ENCODE data around the gene GLUD1. TPM values are rescaled to one million over a fixed set of nuclear protein-coding genes. Genes with fewer than 3 reads are reported as not detected.
"Not testable (repeated sequence)": the region's sequence is repeated elsewhere in the genome, so short reads cannot be mapped to it uniquely, and the experiment has no call there.

The GLUD1 gene
- total RNA-seq, 4 donors from 2014 or later, result 114 to 204 (median 130) TPM

DNA sequence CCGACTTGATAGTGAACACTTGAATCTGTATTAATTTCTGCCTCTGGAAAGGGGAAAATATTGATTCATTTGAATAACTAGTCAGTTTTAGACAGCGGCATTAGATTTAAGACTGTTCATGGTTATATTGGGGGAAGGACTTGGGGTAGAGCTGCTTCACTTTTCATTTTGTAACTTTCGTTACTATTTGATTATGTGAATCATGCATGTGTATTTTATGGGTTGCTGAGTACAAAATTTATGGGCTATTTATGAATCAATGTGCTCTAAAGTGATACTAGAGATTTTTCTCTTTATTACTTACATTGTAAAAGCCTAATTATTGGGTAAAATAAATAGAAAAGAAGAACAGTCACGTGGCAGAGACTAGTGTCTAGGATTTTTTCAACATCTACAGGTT is 4.9 kb downstream of the GLUD1 start:
- Histone ChIP-seq H3K27me3 (no peaks in the 10 kb centered on the region), H3K36me3 (peaks cover 0 to 18% (median 0%) of the 10 kb centered on the region in 3 donors), H3K27ac (no peak overlapping the region), H3K4me1 (peaks cover 14 to 51% (median 18%) of the 10 kb centered on the region in 3 donors), H3K9me3 (no peaks in the 10 kb centered on the region), H3K4me3 (no peak overlapping the region)
- no peak for TF ChIP-seq POLR2A (IDR thresholded peaks at IDR 0.05)
- TF ChIP-seq, protein P1, sequence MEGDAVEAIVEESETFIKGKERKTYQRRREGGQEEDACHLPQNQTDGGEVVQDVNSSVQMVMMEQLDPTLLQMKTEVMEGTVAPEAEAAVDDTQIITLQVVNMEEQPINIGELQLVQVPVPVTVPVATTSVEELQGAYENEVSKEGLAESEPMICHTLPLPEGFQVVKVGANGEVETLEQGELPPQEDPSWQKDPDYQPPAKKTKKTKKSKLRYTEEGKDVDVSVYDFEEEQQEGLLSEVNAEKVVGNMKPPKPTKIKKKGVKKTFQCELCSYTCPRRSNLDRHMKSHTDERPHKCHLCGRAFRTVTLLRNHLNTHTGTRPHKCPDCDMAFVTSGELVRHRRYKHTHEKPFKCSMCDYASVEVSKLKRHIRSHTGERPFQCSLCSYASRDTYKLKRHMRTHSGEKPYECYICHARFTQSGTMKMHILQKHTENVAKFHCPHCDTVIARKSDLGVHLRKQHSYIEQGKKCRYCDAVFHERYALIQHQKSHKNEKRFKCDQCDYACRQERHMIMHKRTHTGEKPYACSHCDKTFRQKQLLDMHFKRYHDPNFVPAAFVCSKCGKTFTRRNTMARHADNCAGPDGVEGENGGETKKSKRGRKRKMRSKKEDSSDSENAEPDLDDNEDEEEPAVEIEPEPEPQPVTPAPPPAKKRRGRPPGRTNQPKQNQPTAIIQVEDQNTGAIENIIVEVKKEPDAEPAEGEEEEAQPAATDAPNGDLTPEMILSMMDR (IDR thresholded peaks at IDR 0.05), result no peak
- WGBS, 2 donors, result 84% methylated on average over 4 of the region's 4 CpGs
- intact Hi-C loops (cut with DNase I), result loop anchor here (5.0 kb wide), 1 partner anchor 117 kb away; no protein-coding TSS in a partner anchor
- no peak for DNase-seq

DNA sequence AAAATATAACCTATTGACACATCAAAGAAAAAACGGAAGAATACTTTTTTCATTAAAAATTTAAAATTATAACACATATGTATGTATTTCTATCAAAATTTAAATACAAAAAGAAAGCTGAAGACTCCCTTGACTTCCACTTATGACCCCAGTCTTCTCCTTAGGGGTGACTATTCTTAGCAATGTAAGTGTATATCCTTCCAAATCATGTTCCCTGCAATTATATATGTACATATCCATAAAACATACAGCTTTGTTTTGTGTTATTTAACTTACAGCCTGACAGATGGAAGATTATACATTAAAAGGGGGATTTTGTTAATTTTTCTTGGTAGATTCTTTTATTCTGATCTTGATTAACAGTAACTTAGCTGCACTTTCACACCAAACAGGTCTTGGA is 9.1 kb downstream of the GLUD1 start:
- peak overlapping the region in 1 of 4 donors; percentile 3 for H3K27ac ChIP-seq
- TF ChIP-seq POLR2A (IDR thresholded peaks at IDR 0.05), result no peak
- TF ChIP-seq, protein P1 (IDR thresholded peaks at IDR 0.05), result no peak
- no peak for DNase-seq
- intact Hi-C loops (cut with DNase I), result no loop called here
- H3K4me1 ChIP-seq, result peaks cover 20 to 68% (median 26%) of the 10 kb centered on the region in 3 donors
- H3K27me3 ChIP-seq, result no peaks in the 10 kb centered on the region
- H3K4me3 ChIP-seq, result no peak overlapping the region
- WGBS, 2 donors, result 80 to 89% methylated on average over 1 of the region's 1 CpG
- peaks cover 0 to 18% (median 0%) of the 10 kb centered on the region in 3 donors for H3K36me3 ChIP-seq
- no peaks in the 10 kb centered on the region for H3K9me3 ChIP-seq

DNA sequence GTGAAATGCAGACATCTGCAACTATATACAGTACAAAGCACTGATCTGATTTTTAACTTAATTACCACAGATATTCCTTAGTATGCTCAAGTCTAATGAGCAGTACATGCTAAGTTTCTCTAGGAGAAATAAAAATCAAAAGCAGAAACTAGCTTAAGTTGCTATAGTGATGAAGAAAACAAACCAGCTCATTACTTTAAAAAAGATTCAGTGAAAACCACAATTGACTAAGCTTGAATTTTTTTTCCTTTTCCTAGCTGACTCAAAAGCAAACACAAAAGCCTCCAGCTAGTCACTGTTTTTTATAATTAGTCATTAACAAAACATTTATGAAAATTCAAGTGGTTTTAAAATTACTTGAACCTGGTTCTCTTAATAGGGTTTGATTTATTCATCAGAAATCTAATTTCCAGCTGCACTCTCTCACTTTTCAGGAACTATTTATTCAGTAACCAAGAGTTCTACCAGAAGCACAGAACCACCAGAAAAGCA is 10.3 kb downstream of the GLUD1 start:
- Histone ChIP-seq H3K27ac (peak overlapping the region; percentile 66 to 89 (median 85)), H3K4me1 (peaks cover 20 to 60% (median 24%) of the 10 kb centered on the region in 3 donors), H3K36me3 (peaks cover 0 to 15% (median 0%) of the 10 kb centered on the region in 3 donors)
- H3K27me3 ChIP-seq; DNase-seq; intact Hi-C loops (cut with DNase I); H3K4me3 ChIP-seq; H3K9me3 ChIP-seq: not testable (repeated sequence)

DNA sequence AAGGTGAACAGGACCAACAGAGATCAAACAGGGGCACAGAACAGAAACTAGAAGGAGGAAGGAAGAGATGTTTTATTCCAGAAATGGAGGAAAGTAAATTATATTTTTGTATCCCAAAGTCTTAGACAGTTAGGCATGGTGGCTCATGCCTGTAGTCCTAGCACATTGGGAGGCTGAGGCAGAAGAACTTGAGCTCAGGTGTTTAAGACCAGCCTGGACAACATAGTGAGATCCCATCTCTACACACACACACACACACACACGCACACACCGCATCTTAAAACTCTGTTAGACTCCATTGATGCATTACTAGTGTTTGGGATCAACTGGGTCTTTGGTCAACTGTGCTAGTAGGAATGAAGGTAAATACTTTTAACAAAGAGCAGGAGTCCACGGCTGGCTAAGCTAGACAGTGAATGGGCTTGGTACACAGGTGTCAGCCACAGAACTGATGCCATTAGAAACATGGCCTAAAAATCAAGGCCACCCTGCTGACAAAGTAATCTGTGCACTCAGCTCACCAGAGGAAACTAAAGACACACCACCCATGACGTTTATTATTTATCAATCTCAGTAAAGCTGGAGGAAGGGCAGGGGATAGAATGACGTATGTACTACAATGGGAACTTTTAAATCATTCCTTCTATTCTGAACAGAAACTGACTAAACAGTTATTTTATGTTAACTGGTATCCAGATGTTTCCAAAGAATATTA is 10.9 kb downstream of the GLUD1 start:
- 20 to 32% methylated on average over 4 to 5 of the region's 5 CpGs for WGBS, 2 donors
- H3K9me3 ChIP-seq; H3K4me3 ChIP-seq; H3K27me3 ChIP-seq; DNase-seq; intact Hi-C loops (cut with DNase I): not testable (repeated sequence)
- H3K36me3 ChIP-seq, result peaks cover 0 to 11% (median 0%) of the 10 kb centered on the region in 3 donors
- peaks cover 20 to 57% (median 24%) of the 10 kb centered on the region in 3 donors for H3K4me1 ChIP-seq
- H3K27ac ChIP-seq, result peak overlapping the region; percentile 66 to 89 (median 85)

DNA sequence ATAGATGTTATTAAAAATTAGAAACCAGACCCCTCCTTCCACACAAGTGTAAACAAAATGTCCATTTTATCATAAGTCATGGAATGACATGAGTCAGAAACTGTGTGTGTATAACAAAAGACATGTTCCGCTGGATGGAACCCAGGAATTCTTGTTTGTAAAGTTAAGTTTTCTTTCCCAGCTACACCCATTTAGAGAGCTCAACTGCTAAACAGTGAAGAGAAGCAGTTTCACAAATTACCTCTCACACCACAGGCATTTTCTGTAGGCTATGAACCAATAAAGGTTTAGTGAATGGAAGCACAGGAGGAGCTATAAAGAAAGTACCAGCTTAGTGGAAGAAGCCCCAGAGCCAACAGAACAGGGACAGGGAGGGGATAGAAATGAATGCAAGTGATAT is 12.4 kb downstream of the GLUD1 start:
- 7 to 39% methylated on average over 1 of the region's 1 CpG for WGBS, 2 donors
- intact Hi-C loops (cut with DNase I), result not testable (repeated sequence)

DNA sequence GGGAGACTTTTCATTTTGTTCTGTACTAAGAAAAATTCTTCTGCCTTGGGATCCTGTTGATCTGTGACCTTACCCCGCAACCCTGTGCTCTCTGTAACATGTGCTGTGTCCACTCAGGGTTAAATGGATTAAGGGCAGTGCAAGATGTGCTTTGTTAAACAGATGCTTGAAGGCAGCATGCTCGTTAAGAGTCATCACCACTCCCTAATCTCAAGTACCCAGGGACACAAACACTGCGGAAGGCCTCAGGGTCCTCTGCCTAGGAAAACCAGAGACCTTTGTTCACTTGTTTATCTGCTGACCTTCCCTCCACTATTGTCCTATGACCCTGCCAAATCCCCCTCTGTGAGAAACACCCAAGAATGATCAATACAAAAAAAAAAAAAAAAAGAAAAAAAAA is 13.1 kb downstream of the GLUD1 start:
- H3K4me3 ChIP-seq; DNase-seq; H3K9me3 ChIP-seq; intact Hi-C loops (cut with DNase I); H3K27me3 ChIP-seq; H3K36me3 ChIP-seq: not testable (repeated sequence)
- Histone ChIP-seq H3K4me1 (peaks cover 14 to 67% (median 24%) of the 10 kb centered on the region in 3 donors), H3K27ac (peak overlapping the region; percentile 66 to 89 (median 82))
- no CpG with 5 or more reads among the region's 3 CpGs for WGBS, 2 donors

More for the DNA sequence above, 12.4 kb downstream of the GLUD1 start:
- not testable (repeated sequence) for H3K27me3 ChIP-seq, H3K4me3 ChIP-seq, H3K36me3 ChIP-seq, DNase-seq, H3K9me3 ChIP-seq
- Histone ChIP-seq H3K4me1 (peaks cover 14 to 62% (median 24%) of the 10 kb centered on the region in 3 donors), H3K27ac (peak overlapping the region; percentile 66 to 89 (median 85))
- peak in 2 of 4 donors; percentile 10 to 20 for TF ChIP-seq POLR2A (IDR thresholded peaks at IDR 0.05)

DNA sequence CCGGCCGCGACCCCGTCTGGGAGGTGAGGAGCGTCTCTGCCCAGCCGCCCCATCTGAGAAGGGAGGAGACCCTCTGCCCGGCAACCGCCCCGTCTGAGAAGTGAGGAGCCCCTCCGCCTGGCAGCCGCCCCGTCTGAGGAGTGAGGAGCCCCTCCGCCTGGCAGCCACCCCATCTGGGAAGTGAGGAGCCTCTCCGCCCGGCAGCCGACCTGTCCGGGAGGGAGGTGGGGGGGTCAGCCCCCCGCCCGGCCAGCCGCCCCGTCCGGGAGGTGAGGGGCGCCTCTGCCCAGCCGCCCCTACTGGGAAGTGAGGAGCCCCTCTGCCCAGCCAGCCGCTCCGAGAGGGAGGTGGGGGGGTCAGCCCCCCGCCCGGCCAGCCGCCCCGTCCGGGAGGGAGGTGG is 14.0 kb downstream of the GLUD1 start:
- Histone ChIP-seq H3K36me3 (peaks cover 0 to 16% (median 0%) of the 10 kb centered on the region in 3 donors), H3K4me1 (peaks cover 14 to 62% (median 24%) of the 10 kb centered on the region in 3 donors), H3K27ac (peak overlapping the region in 2 of 4 donors; percentile 78 to 87)
- H3K9me3 ChIP-seq; H3K27me3 ChIP-seq; DNase-seq; H3K4me3 ChIP-seq; intact Hi-C loops (cut with DNase I): not testable (repeated sequence)
- no CpG with 5 or more reads among the region's 31 CpGs for WGBS, 2 donors

All from esophagus squamous epithelium (tissue), 5 donors.